ENCODE results near the gene EPHA7.

GRCh38 chr6:93259332-93259731 lies 160.0 kb downstream of the EPHA7 start:
- no peak for TF ChIP-seq CTCF (IDR thresholded peaks at IDR 0.05)
- TF ChIP-seq POLR2A (IDR thresholded peaks at IDR 0.05): no peak

All from thyroid gland (tissue), 4 donors.